ENCODE results near the gene RSBN1L.

The RSBN1L gene

DNA sequence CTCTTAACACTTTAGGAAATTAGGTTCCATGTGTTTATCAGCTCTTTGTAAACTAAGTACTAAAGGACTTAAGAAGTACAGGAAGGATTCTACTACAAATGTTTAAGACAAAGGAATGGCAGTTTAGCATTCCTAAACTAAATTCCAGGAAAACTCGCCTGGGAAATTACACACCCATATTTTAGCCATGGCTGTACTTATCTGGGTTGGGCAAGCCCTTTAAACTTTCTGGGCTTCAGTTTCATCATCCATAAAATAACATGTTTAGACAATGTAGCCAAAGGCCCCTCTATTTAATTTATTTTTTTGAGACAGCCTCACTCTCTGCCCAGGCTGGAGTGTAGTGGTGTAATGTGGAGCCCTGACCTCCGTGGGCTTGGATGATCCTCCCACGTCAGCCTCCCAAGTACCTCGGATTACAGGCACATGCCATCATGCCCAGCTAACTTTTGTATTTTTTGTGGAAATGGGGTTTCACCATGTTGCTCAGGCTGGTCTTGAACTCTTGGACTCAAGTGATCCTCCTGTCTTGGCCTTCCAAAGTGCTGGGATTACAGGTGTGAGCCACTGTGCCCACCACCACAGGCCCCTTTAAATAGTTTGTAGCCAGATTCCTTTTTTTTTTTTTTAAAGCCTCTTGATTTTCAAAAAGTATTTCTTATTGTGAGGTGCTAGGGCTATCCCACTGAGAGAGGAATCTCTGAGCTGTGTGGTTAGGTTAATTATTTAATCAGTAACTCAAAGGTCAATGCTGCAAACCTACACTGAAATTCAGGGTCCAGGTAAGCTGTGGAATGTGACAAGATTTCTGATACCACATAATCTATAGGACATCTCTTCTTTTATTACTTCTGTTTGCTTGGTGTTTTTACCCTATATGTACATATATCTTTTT is 69.9 kb downstream of the RSBN1L start:
- Histone ChIP-seq H3K18ac (ENCODE audit: low read length) (no peak overlapping the region), H2BK15ac (replicated peaks; ENCODE audit: low read depth) (no peak overlapping the region), H3K4me3 (ENCODE audit: low read length) (no peak overlapping the region), H4K8ac (ENCODE audit: low read depth, low read length) (no peak overlapping the region), H3K27me3 (ENCODE audit: insufficient read depth, low read length, poor library complexity) (no peaks in the 10 kb centered on the region), H3K27ac (ENCODE audit: low read depth, low read length) (no peak overlapping the region), H3K56ac (ENCODE audit: low read length) (no peak overlapping the region), H3K4me1 (ENCODE audit: control insufficient read depth, low read depth, low read length) (no peaks in the 10 kb centered on the region), H3K79me2 (ENCODE audit: control insufficient read depth, insufficient read depth, low read length) (peaks cover 7% of the 10 kb centered on the region), H2BK120ac (ENCODE audit: low read depth, low read length) (no peak overlapping the region), H3K23ac (ENCODE audit: low read length) (no peak overlapping the region), H4K5ac (ENCODE audit: low read length) (no peak overlapping the region), H3K36me3 (ENCODE audit: control insufficient read depth, insufficient read depth, low read length) (no peaks in the 10 kb centered on the region), H3K9ac (ENCODE audit: low read length) (no peak overlapping the region), H2AK5ac (ENCODE audit: low read length) (no peak overlapping the region), H3K79me1 (ENCODE audit: low read length) (peaks cover 3% of the 10 kb centered on the region), H3K4me2 (ENCODE audit: low read length) (no peak overlapping the region), H3K4ac (ENCODE audit: low read depth, low read length) (no peak overlapping the region), H2BK5ac (ENCODE audit: low read length) (no peak overlapping the region)
- WGBS (ENCODE audit: extremely low coverage, insufficient coverage, low lambda C conversion rate) = no CpG with 5 or more reads among the region's 4 CpGs
- peak; percentile 38 for DNase-seq

DNA sequence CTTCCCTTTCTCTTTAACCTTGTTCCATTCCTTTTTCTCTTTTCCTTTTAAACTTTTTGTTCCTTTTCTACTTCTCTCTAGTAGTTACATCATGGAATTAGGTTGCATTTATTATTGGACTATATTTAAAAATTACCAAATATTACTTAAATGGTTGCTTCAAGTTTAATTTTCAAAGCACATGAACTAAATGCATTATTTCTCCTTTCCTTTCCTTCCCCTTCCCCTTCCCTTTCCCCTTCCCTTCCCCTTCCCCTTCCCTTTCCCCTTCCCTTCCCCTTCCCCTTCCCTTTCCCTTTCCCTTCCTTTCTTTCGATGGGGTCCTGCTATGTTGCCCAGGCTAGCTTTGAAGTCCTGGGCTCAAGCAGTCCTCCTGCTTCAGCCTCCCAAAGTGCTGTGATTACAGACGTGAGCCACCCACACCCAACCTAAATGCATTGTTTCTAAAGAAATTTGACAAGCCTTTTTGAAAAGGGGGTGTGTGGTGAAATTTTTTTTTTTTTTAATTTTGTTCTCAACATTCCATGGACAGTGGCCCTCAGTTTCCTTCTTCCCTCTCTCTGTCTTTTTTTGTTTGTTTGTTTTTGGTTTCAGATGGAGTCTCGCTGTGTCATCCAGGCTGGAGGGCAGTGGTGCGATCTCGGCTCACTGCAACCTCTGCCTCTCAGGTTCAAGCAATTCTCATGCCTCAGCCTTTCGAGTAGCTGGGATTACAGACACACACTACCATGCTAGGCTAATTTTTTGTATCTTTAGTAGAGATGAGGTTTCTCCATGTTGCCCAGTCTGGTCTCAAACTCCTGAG is 70.7 kb downstream of the RSBN1L start:
- Histone ChIP-seq H3K4me3 (ENCODE audit: low read length) (no peak overlapping the region), H3K27me3 (ENCODE audit: insufficient read depth, low read length, poor library complexity) (no peaks in the 10 kb centered on the region), H3K56ac (ENCODE audit: low read length) (no peak overlapping the region), H3K4me1 (ENCODE audit: control insufficient read depth, low read depth, low read length) (no peaks in the 10 kb centered on the region), H3K79me1 (ENCODE audit: low read length) (peaks cover 3% of the 10 kb centered on the region), H2BK5ac (ENCODE audit: low read length) (no peak overlapping the region), H2AK5ac (ENCODE audit: low read length) (no peak overlapping the region), H3K79me2 (ENCODE audit: control insufficient read depth, insufficient read depth, low read length) (peaks cover 7% of the 10 kb centered on the region), H2BK120ac (ENCODE audit: low read depth, low read length) (no peak overlapping the region), H4K5ac (ENCODE audit: low read length) (no peak overlapping the region), H3K36me3 (ENCODE audit: control insufficient read depth, insufficient read depth, low read length) (no peaks in the 10 kb centered on the region), H3K4ac (ENCODE audit: low read depth, low read length) (no peak overlapping the region), H3K18ac (ENCODE audit: low read length) (no peak overlapping the region), H4K8ac (ENCODE audit: low read depth, low read length) (no peak overlapping the region), H2BK15ac (replicated peaks; ENCODE audit: low read depth) (no peak overlapping the region), H3K23ac (ENCODE audit: low read length) (no peak overlapping the region), H3K9ac (ENCODE audit: low read length) (no peak overlapping the region), H3K4me2 (ENCODE audit: low read length) (no peak overlapping the region), H3K27ac (ENCODE audit: low read depth, low read length) (no peak overlapping the region)
- WGBS (ENCODE audit: extremely low coverage, insufficient coverage, low lambda C conversion rate) = no CpG with 5 or more reads among the region's 6 CpGs
- DNase-seq = no peak

DNA sequence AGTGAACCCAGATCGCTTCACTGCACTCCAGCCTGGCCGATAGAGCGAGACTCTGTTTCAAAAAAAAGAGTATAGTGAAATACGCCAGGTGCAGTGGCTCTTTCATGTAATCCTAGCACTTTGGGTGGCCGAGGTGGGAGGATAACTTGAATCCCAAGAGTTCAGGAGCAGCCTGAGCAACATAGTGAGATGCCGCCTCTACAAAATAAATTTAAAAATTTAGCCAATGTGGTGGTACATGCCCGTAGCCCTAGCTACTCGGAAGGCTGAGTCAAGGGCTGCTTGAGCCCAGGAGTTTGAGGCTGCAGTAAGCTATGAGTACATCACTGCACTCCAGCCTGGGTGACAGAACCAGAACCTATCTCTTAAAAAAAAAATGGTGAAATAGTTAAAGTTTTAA is 74.1 kb downstream of the RSBN1L start:
- Histone ChIP-seq H2BK15ac (replicated peaks; ENCODE audit: low read depth) (no peak overlapping the region), H3K9ac (ENCODE audit: low read length) (no peak overlapping the region), H3K27ac (ENCODE audit: low read depth, low read length) (no peak overlapping the region), H3K23ac (ENCODE audit: low read length) (no peak overlapping the region), H3K27me3 (ENCODE audit: insufficient read depth, low read length, poor library complexity) (no peaks in the 10 kb centered on the region), H3K4me2 (ENCODE audit: low read length) (no peak overlapping the region), H2BK120ac (ENCODE audit: low read depth, low read length) (no peak overlapping the region), H2BK5ac (ENCODE audit: low read length) (no peak overlapping the region), H4K8ac (ENCODE audit: low read depth, low read length) (no peak overlapping the region), H3K36me3 (ENCODE audit: control insufficient read depth, insufficient read depth, low read length) (no peaks in the 10 kb centered on the region), H3K4me3 (ENCODE audit: low read length) (no peak overlapping the region), H4K5ac (ENCODE audit: low read length) (no peak overlapping the region), H3K79me2 (ENCODE audit: control insufficient read depth, insufficient read depth, low read length) (no peaks in the 10 kb centered on the region), H3K4ac (ENCODE audit: low read depth, low read length) (no peak overlapping the region), H3K18ac (ENCODE audit: low read length) (no peak overlapping the region), H3K56ac (ENCODE audit: low read length) (no peak overlapping the region), H2AK5ac (ENCODE audit: low read length) (no peak overlapping the region), H3K79me1 (ENCODE audit: low read length) (no peaks in the 10 kb centered on the region), H3K4me1 (ENCODE audit: control insufficient read depth, low read depth, low read length) (no peaks in the 10 kb centered on the region)
- WGBS (ENCODE audit: extremely low coverage, insufficient coverage, low lambda C conversion rate) = no CpG with 5 or more reads among the region's 8 CpGs
- DNase-seq = no peak

DNA sequence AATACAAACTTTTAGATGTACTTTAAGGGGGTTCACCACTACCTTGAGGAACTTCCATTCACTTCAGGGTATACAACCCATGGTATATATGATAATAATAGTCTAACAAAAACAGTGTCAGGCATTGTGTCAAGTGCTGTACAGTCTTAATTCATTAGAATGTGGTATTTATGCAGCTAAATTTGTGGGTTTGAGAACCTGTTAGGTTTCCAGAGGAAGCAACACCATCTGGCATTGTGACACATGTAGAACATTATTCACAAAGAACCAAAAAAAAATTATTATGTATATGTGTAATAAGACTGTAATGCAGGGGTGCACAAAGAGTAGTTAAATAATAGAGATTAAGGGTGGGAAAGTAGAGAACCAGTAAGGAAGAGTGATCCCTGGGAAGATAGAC is 75.6 kb downstream of the RSBN1L start:
- no peak overlapping the region for H2BK5ac ChIP-seq (ENCODE audit: low read length)
- no peak for DNase-seq
- no peak overlapping the region for H2AK5ac ChIP-seq (ENCODE audit: low read length)
- H3K23ac ChIP-seq (ENCODE audit: low read length) = no peak overlapping the region
- H3K56ac ChIP-seq (ENCODE audit: low read length) = no peak overlapping the region
- no peak overlapping the region for H3K4me2 ChIP-seq (ENCODE audit: low read length)
- H3K79me1 ChIP-seq (ENCODE audit: low read length) = no peaks in the 10 kb centered on the region
- no peaks in the 10 kb centered on the region for H3K27me3 ChIP-seq (ENCODE audit: insufficient read depth, low read length, poor library complexity)
- H2BK120ac ChIP-seq (ENCODE audit: low read depth, low read length) = no peak overlapping the region
- no peak overlapping the region for H3K27ac ChIP-seq (ENCODE audit: low read depth, low read length)
- H2BK15ac ChIP-seq (replicated peaks; ENCODE audit: low read depth) = no peak overlapping the region
- H3K79me2 ChIP-seq (ENCODE audit: control insufficient read depth, insufficient read depth, low read length) = no peaks in the 10 kb centered on the region
- no peaks in the 10 kb centered on the region for H3K4me1 ChIP-seq (ENCODE audit: control insufficient read depth, low read depth, low read length)
- no peak overlapping the region for H3K9ac ChIP-seq (ENCODE audit: low read length)
- no peak overlapping the region for H4K5ac ChIP-seq (ENCODE audit: low read length)
- H3K18ac ChIP-seq (ENCODE audit: low read length) = no peak overlapping the region
- no peak overlapping the region for H4K8ac ChIP-seq (ENCODE audit: low read depth, low read length)
- H3K36me3 ChIP-seq (ENCODE audit: control insufficient read depth, insufficient read depth, low read length) = no peaks in the 10 kb centered on the region
- no peak overlapping the region for H3K4me3 ChIP-seq (ENCODE audit: low read length)
- no peak overlapping the region for H3K4ac ChIP-seq (ENCODE audit: low read depth, low read length)

DNA sequence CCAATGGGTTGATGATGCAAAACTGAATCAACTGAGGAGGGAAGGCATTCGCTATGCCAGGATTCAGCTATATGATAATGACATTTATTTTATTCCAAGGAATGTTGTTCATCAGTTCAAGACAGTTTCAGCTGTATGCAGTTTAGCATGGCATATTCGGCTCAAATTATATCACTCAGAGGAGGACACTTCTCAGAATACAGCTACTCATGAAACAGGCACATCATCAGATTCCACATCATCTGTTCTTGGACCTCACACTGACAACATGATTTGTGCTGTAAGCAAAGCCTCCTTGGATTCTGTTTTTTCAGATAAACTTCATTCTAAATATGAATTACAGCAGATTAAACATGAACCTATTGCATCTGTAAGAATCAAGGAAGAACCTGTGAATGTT is 82.3 kb downstream of the RSBN1L start:
- H3K79me1 ChIP-seq (ENCODE audit: low read length) = no peaks in the 10 kb centered on the region
- no peak overlapping the region for H2BK5ac ChIP-seq (ENCODE audit: low read length)
- WGBS (ENCODE audit: extremely low coverage, insufficient coverage, low lambda C conversion rate) = no CpG with 5 or more reads among the region's 2 CpGs
- no peak overlapping the region for H3K56ac ChIP-seq (ENCODE audit: low read length)
- no peaks in the 10 kb centered on the region for H3K79me2 ChIP-seq (ENCODE audit: control insufficient read depth, insufficient read depth, low read length)
- no peak overlapping the region for H3K23ac ChIP-seq (ENCODE audit: low read length)
- H3K4me1 ChIP-seq (ENCODE audit: control insufficient read depth, low read depth, low read length) = no peaks in the 10 kb centered on the region
- DNase-seq = no peak
- no peak overlapping the region for H2BK15ac ChIP-seq (replicated peaks; ENCODE audit: low read depth)
- H3K27me3 ChIP-seq (ENCODE audit: insufficient read depth, low read length, poor library complexity) = no peaks in the 10 kb centered on the region
- H3K36me3 ChIP-seq (ENCODE audit: control insufficient read depth, insufficient read depth, low read length) = no peaks in the 10 kb centered on the region
- no peak overlapping the region for H3K4me2 ChIP-seq (ENCODE audit: low read length)
- H3K18ac ChIP-seq (ENCODE audit: low read length) = no peak overlapping the region
- H3K4ac ChIP-seq (ENCODE audit: low read depth, low read length) = no peak overlapping the region
- H3K9ac ChIP-seq (ENCODE audit: low read length) = no peak overlapping the region
- H3K4me3 ChIP-seq (ENCODE audit: low read length) = no peak overlapping the region
- no peak overlapping the region for H4K8ac ChIP-seq (ENCODE audit: low read depth, low read length)
- H2AK5ac ChIP-seq (ENCODE audit: low read length) = no peak overlapping the region
- H2BK120ac ChIP-seq (ENCODE audit: low read depth, low read length) = no peak overlapping the region
- no peak overlapping the region for H4K5ac ChIP-seq (ENCODE audit: low read length)
- H3K27ac ChIP-seq (ENCODE audit: low read depth, low read length) = no peak overlapping the region
